ENCODE data around the gene IGF1R.
A peak's percentile ranks its signal among the peaks of the same experiment; 100 is the strongest.

IGF1R gene

GRCh38 chr15:98708037-98708590, 59.8 kb downstream of the IGF1R start:
- no peak for DNase-seq

- DNase-seq = no peak
Observed at GRCh38 chr15:98711810-98712209, 63.5 kb downstream of the IGF1R start.

- DNase-seq = no peak
Observed at GRCh38 chr15:98712845-98713584, 64.7 kb downstream of the IGF1R start.

GRCh38 chr15:98713585-98714001, 65.3 kb downstream of the IGF1R start:
- peak; percentile 2 for DNase-seq

- no peak for DNase-seq
Observed at GRCh38 chr15:98714922-98715321, 66.6 kb downstream of the IGF1R start.

- DNase-seq = no peak
Observed at GRCh38 chr15:98715401-98715800, 67.1 kb downstream of the IGF1R start.

GRCh38 chr15:98715890-98716443, 67.6 kb downstream of the IGF1R start:
- DNase-seq = no peak

- no peak for DNase-seq
Observed at GRCh38 chr15:98717371-98717770, 69.0 kb downstream of the IGF1R start.

- no peak for DNase-seq
Observed at GRCh38 chr15:98717942-98718341, 69.6 kb downstream of the IGF1R start.

GRCh38 chr15:98718426-98719136, 70.2 kb downstream of the IGF1R start:
- no peak for DNase-seq

GRCh38 chr15:98719137-98719740, 70.9 kb downstream of the IGF1R start:
- DNase-seq = no peak

- no peak for DNase-seq
Observed at GRCh38 chr15:98720031-98720430, 71.7 kb downstream of the IGF1R start.

- DNase-seq = no peak
Observed at GRCh38 chr15:98720577-98721565, 72.5 kb downstream of the IGF1R start.

GRCh38 chr15:98722209-98722608, 73.9 kb downstream of the IGF1R start:
- no peak for DNase-seq

- DNase-seq = no peak
Observed at GRCh38 chr15:98722645-98723044, 74.3 kb downstream of the IGF1R start.

- DNase-seq = no peak
Observed at GRCh38 chr15:98723195-98723594, 74.9 kb downstream of the IGF1R start.

- DNase-seq = no peak
Observed at GRCh38 chr15:98724048-98724447, 75.7 kb downstream of the IGF1R start.

GRCh38 chr15:98724494-98724893, 76.2 kb downstream of the IGF1R start:
- no peak for DNase-seq

GRCh38 chr15:98725874-98726273, 77.5 kb downstream of the IGF1R start:
- no peak for DNase-seq

- no peak for DNase-seq
Observed at GRCh38 chr15:98727115-98728040, 79.0 kb downstream of the IGF1R start.
